ENCODE measurements around the gene IGSF3. TPM values are rescaled to one million over a fixed set of nuclear protein-coding genes. Genes with fewer than 3 reads are reported as not detected.

The IGSF3 gene
- total and polyA plus RNA-seq, 2 experiments from 2014 or later: 7.3 to 37.8 TPM

DNA sequence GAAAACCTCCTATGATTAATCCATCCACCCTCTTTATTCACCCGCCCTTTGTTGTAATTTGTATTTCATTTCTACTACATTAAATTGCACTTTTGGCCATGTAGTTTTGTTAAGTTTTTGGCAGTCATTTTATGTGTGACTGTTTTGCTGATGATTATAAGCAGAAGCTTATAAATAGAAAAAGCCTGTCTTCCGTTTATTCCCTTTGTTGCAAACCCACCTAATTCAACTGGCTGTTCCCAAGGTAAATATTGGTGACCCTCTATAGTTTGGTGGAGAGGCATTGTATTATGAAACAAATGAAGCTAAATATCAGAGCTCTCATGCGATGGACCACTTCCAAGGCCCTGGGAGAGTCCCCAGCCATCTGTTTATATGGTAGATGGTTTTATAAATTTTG is 36.7 kb upstream of the IGSF3 start:
- no peak for ATAC-seq
- TF ChIP-seq, protein P1, sequence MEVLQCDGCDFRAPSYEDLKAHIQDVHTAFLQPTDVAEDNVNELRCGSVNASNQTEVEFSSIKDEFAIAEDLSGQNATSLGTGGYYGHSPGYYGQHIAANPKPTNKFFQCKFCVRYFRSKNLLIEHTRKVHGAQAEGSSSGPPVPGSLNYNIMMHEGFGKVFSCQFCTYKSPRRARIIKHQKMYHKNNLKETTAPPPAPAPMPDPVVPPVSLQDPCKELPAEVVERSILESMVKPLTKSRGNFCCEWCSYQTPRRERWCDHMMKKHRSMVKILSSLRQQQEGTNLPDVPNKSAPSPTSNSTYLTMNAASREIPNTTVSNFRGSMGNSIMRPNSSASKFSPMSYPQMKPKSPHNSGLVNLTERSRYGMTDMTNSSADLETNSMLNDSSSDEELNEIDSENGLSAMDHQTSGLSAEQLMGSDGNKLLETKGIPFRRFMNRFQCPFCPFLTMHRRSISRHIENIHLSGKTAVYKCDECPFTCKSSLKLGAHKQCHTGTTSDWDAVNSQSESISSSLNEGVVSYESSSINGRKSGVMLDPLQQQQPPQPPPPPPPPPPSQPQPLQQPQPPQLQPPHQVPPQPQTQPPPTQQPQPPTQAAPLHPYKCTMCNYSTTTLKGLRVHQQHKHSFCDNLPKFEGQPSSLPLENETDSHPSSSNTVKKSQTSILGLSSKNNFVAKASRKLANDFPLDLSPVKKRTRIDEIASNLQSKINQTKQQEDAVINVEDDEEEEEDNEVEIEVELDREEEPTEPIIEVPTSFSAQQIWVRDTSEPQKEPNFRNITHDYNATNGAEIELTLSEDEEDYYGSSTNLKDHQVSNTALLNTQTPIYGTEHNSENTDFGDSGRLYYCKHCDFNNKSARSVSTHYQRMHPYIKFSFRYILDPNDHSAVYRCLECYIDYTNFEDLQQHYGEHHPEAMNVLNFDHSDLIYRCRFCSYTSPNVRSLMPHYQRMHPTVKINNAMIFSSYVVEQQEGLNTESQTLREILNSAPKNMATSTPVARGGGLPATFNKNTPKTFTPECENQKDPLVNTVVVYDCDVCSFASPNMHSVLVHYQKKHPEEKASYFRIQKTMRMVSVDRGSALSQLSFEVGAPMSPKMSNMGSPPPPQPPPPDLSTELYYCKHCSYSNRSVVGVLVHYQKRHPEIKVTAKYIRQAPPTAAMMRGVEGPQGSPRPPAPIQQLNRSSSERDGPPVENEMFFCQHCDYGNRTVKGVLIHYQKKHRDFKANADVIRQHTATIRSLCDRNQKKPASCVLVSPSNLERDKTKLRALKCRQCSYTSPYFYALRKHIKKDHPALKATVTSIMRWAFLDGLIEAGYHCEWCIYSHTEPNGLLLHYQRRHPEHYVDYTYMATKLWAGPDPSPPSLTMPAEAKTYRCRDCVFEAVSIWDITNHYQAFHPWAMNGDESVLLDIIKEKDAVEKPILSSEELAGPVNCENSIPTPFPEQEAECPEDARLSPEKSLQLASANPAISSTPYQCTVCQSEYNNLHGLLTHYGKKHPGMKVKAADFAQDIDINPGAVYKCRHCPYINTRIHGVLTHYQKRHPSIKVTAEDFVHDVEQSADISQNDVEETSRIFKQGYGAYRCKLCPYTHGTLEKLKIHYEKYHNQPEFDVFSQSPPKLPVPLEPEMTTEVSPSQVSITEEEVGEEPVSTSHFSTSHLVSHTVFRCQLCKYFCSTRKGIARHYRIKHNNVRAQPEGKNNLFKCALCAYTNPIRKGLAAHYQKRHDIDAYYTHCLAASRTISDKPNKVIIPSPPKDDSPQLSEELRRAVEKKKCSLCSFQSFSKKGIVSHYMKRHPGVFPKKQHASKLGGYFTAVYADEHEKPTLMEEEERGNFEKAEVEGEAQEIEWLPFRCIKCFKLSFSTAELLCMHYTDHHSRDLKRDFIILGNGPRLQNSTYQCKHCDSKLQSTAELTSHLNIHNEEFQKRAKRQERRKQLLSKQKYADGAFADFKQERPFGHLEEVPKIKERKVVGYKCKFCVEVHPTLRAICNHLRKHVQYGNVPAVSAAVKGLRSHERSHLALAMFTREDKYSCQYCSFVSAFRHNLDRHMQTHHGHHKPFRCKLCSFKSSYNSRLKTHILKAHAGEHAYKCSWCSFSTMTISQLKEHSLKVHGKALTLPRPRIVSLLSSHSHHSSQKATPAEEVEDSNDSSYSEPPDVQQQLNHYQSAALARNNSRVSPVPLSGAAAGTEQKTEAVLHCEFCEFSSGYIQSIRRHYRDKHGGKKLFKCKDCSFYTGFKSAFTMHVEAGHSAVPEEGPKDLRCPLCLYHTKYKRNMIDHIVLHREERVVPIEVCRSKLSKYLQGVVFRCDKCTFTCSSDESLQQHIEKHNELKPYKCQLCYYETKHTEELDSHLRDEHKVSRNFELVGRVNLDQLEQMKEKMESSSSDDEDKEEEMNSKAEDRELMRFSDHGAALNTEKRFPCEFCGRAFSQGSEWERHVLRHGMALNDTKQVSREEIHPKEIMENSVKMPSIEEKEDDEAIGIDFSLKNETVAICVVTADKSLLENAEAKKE (CRISPR knock-in tag; IDR thresholded peaks at IDR 0.05): no peak
- TF ChIP-seq, protein P2, sequence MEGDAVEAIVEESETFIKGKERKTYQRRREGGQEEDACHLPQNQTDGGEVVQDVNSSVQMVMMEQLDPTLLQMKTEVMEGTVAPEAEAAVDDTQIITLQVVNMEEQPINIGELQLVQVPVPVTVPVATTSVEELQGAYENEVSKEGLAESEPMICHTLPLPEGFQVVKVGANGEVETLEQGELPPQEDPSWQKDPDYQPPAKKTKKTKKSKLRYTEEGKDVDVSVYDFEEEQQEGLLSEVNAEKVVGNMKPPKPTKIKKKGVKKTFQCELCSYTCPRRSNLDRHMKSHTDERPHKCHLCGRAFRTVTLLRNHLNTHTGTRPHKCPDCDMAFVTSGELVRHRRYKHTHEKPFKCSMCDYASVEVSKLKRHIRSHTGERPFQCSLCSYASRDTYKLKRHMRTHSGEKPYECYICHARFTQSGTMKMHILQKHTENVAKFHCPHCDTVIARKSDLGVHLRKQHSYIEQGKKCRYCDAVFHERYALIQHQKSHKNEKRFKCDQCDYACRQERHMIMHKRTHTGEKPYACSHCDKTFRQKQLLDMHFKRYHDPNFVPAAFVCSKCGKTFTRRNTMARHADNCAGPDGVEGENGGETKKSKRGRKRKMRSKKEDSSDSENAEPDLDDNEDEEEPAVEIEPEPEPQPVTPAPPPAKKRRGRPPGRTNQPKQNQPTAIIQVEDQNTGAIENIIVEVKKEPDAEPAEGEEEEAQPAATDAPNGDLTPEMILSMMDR (conservative IDR thresholded peaks at IDR 0.05; ENCODE audit: low read depth in 2 of 2): no peak
- TF ChIP-seq ZNF114 (CRISPR knock-in tag; IDR thresholded peaks at IDR 0.05) (no peak), EZH2phosphoT487 (IDR thresholded peaks at IDR 0.05; ENCODE audit: unreplicated experiment) (no peak)
- Mint-ChIP-seq H3K27ac (no peak overlapping the region), H3K36me3 (ENCODE audit: low read depth) (peaks cover 8% of the 10 kb centered on the region), H3K9me3 (peaks cover 20% of the 10 kb centered on the region), H3K4me1 (peaks cover 4% of the 10 kb centered on the region; the same call in 1 of the 3 replicates), H3K4me3 (no peak overlapping the region), H3K27me3 (ENCODE audit: insufficient read depth, low read depth, poor library complexity) (peaks cover 3% of the 10 kb centered on the region)
- H3K4me2 ChIP-seq: no peak overlapping the region
- H2AFZ ChIP-seq: no peak overlapping the region
- DNase-seq (ENCODE audit: low spot score): no peak
- no peaks in the 10 kb centered on the region for H3K9me2 ChIP-seq (ENCODE audit: insufficient read depth)
- H3K36me3 ChIP-seq (ENCODE audit: insufficient read depth): no peaks in the 10 kb centered on the region
- H3K27me3 ChIP-seq (ENCODE audit: insufficient read depth): no peaks in the 10 kb centered on the region
- H3K27ac ChIP-seq (ENCODE audit: low read depth): no peak overlapping the region
- no peaks in the 10 kb centered on the region for H3K4me1 ChIP-seq (ENCODE audit: insufficient read depth)
- no peak overlapping the region for H3K4me3 ChIP-seq
- H3F3A ChIP-seq (replicated peaks; ENCODE audit: low read depth): no peaks in the 10 kb centered on the region
- H3K79me2 ChIP-seq (replicated peaks; ENCODE audit: insufficient read depth): no peaks in the 10 kb centered on the region
- H4K20me1 ChIP-seq (replicated peaks; ENCODE audit: insufficient read depth): no peaks in the 10 kb centered on the region
